Measurements from ENCODE around the gene LRRC8D.

DNA sequence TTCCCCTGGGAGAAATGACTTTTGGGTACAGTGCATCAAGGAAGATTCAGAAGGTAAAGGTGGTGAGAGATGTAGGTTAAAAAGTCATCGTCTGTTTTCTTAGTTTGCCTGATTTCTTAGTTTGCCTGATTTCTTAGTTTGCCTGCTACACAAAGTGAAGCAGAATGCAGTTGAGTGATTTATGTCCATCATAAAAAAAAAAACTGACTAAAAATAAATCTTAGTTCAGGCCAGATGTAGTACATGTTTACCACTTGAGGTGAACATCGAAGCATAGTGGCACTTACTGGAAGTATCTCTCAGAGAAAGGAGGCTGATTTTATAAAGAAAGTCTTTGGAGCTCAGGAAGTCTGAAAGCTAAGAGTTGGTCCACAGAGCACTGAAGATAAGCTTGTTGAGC, 79.5 kb downstream of the LRRC8D start:
- TF ChIP-seq CTCF (IDR thresholded peaks at IDR 0.05): no peak
- no peak for TF ChIP-seq POLR2A (IDR thresholded peaks at IDR 0.05)

All from esophagus squamous epithelium (tissue), 4 donors.